ENCODE results near the gene MSTN.

GRCh38 chr2:190098851-190099250 lies 36.3 kb upstream of the MSTN start:
- TF ChIP-seq CTCF (IDR thresholded peaks at IDR 0.05) (no peak), POLR2A (IDR thresholded peaks at IDR 0.05) (no peak), POLR2AphosphoS5 (IDR thresholded peaks at IDR 0.05) (no peak)

Measured in prostate gland (tissue), 2 donors.